Superior temporal gyrus (tissue), 1 donor: ENCODE measurements around the gene CACNB3.
"Not testable (repeated sequence)": the region's sequence is repeated elsewhere in the genome, so short reads cannot be mapped to it uniquely, and the experiment has no call there.

Source experiments
- DNase-seq: peaks from one replicate; pipeline ENCODE4 v3.0.0-alpha.2; 2016; ENCODE audit errors: extremely low spot score

Gene CACNB3

DNA sequence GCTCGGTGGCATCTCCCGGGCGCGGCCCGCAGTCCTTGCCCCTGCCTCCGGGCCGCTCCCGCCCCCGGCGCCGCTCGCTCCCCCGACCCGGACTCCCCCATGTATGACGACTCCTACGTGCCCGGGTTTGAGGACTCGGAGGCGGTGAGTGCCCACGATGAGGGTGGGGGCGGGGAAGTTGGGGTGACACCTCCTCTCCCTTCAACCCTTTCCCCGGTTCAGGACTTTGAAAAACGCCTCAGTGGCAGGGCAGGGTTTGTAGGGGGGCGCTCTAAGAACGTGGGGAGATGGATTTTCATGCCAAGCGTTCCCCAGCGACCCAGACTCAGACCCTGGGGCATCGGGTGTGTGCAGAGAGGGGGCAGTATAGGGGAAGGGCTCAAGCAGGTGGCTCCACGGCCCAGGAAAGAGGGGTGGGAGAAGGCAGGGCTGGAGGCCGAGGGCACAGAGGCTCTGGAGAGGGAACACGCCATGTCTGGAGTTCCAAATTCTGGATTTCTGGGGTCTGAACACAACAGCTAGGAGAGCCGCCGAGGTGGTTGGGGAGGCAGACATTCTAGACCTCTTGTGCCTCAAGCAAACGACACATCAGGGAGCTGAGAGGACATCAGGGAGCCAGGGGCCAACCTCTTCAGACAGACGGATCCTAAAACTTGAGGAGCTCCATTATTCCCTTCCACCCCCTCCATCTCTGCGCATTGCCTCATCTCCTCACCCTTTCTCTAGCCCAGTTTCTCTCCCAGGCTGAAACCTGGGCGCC, 715 bp downstream of the CACNB3 start:
- no peak for DNase-seq

DNA sequence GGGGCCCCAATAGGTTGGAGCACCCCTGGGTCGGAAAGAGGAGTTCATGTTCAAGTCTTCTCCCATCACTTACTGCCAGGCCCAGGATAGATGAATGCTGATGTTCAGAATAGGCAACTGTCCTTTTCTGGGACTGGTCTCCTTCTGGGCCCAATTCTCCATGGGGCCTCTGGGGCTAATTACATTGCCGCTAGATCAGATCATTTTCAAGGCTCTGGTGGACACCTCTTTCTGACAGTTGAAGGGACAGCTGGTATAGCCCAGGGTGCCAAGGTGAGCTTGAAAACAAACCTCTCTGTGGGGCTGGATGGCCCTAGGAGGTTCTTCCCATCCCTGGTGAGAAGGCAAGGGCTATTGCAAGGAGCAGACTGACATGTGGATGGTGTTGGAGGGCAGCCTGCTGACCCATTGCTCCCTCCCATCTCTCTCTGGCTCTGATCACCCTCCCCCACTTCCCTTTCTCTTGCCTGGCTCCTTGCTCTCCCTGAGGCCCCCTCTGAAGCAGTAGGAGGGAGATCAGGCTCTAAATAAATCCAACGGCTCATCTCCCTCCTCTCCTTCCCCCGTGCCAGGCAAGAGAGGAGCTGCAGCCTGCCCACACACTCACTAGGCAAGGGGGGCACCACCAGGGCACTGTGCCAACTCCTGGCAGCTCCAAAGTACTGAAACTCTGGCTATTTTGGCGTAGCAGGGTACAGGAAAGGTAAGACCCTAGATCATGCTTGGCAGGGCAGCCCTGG, 1.9 kb downstream of the CACNB3 start:
- no peak for DNase-seq

DNA sequence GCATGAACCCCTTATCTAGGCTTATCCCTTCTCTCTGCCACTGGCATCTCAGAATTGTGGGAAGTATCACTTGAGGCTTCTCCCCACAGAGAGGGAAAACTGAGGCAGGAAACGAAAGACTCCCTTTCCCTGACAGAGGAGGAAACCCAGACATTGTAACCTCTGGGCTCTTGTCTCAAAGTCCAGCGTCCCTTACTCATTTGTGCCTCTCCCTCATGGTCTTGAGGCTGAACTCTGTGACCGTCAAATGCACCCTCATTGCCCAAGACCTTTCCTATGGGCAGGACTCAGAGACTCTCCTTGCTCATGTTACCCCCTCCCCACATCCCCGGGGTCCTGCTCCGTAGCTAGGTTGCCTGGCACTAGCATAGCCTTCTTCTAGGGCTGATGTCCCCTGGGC, 3.8 kb downstream of the CACNB3 start:
- DNase-seq: no peak

DNA sequence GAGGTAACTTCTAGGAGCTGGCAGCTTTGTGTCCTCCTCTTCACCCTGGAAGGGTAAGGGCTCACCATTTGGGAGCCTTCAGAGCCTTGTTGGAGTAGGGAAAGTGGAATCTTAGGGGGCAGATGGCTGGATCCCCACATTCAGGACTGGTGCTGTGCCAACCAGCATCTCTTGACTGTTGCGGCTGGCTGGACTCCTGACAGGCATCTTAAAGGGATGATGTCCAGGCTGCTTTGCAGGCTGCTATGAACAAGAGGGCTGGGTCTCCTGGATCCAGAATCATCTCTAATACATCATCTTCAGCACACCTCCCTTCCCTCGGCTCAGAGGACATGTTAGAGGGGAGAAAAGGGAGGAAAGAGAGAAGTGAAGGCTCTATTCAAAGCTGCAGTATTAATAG, 4.4 kb downstream of the CACNB3 start:
- no peak for DNase-seq

DNA sequence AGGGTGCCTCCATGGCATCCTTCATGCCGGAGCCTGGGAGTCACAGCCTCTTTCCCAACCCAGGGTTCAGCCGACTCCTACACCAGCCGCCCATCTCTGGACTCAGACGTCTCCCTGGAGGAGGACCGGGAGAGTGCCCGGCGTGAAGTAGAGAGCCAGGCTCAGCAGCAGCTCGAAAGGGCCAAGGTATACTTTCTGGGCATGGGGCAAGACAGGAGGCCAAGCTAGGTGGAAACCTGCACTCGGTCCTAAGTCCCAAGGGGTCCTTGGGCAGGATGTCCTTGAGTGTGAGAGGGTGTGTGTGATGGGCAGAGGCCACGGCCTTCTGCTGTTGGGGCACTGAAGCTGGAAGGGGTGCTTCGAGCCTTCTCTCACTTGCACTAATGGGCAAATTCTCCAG, 5.0 kb downstream of the CACNB3 start:
- DNase-seq: no peak

DNA sequence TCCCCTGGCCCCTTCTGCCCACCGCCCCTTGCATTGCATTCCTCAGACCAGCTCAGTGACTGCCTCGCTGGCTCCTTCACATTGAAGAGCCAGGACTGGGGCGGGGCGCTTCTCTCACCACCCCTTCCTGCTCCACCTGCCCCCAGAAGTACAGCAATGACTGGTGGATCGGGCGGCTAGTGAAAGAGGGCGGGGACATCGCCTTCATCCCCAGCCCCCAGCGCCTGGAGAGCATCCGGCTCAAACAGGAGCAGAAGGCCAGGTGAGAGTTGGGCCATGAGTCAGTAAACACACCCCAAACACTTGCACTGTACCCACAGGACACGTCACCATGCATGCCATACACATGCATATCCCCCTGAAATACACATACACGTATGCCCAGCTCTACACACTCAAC, 5.8 kb downstream of the CACNB3 start:
- DNase-seq: no peak

DNA sequence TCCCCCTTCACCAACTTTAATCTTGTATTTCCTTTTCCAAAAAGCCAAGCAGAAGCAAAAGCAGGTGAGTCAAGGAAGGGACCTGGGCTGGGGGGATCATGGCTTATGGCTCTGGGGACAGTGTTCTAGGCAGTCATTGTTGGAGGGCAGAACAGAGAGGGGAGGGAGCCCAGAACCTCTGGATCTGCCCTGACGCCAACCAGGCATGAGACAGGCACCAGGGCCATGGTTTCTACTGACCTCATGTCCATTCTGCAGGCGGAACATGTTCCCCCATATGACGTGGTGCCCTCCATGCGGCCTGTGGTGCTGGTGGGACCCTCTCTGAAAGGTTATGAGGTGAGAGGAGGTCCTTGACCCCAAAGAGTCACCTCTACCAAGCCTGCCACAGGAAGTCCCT, 6.6 kb downstream of the CACNB3 start:
- no peak for DNase-seq

DNA sequence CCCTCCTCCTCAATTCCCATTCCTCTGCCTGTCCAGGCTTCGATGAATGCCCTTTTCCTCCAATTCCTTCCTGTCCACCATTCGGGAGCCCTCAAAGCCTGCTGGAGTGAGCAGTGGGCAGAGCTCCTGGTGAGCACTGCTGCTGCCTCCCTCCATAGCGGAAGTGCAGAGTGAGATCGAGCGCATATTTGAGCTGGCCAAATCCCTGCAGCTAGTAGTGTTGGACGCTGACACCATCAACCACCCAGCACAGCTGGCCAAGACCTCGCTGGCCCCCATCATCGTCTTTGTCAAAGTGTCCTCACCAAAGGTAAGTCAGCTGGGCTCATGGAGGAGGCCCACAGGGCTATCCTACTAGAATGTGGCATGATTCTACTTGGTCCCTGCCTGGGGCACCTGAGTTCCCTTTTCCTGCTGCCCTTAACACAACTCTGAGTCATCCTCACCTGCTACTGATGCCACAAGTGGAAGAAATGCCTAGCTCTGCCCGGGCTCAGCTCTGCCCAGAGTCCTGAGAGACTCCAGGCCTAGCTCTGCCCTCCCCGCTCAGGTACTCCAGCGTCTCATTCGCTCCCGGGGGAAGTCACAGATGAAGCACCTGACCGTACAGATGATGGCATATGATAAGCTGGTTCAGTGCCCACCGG, 8.0 kb downstream of the CACNB3 start:
- no peak for DNase-seq

DNA sequence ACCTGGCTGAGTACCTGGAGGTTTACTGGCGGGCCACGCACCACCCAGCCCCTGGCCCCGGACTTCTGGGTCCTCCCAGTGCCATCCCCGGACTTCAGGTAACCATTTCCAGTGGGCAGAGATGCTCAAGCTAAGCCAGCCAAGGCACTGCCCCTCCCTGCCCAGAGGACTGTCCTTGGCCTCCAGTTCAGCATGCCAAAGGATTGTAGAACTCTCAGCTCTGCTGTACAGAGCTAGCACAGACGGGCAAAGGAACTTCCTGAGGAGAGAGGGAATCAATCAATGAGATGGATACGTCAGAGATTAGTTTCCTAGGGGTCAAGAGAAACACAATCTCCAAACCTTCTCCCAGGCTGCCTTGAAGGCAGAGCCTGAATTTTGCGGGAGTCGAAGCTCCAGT, 8.7 kb downstream of the CACNB3 start:
- DNase-seq: no peak

DNA sequence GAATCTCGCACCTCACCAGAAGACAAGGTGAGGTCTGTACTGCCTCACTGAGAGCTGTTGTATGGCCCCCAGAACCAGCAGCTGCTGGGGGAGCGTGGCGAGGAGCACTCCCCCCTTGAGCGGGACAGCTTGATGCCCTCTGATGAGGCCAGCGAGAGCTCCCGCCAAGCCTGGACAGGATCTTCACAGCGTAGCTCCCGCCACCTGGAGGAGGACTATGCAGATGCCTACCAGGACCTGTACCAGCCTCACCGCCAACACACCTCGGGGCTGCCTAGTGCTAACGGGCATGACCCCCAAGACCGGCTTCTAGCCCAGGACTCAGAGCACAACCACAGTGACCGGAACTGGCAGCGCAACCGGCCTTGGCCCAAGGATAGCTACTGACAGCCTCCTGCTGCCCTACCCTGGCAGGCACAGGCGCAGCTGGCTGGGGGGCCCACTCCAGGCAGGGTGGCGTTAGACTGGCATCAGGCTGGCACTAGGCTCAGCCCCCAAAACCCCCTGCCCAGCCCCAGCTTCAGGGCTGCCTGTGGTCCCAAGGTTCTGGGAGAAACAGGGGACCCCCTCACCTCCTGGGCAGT, 9.3 kb downstream of the CACNB3 start:
- DNase-seq: no peak

DNA sequence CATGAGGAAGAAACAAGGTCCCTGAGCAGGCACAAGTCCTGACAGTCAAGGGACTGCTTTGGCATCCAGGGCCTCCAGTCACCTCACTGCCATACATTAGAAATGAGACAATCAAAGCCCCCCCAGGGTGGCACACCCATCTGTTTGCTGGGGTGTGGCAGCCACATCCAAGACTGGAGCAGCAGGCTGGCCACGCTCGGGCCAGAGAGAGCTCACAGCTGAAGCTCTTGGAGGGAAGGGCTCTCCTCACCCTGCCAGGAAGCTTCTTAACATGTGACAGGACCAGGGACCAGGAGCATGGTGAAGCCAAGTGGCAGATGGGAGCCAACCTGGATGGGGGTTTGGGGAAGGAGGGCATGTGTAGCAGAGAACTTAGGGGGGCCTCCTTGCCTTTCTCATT, 10.0 kb downstream of the CACNB3 start:
- no peak for DNase-seq

DNA sequence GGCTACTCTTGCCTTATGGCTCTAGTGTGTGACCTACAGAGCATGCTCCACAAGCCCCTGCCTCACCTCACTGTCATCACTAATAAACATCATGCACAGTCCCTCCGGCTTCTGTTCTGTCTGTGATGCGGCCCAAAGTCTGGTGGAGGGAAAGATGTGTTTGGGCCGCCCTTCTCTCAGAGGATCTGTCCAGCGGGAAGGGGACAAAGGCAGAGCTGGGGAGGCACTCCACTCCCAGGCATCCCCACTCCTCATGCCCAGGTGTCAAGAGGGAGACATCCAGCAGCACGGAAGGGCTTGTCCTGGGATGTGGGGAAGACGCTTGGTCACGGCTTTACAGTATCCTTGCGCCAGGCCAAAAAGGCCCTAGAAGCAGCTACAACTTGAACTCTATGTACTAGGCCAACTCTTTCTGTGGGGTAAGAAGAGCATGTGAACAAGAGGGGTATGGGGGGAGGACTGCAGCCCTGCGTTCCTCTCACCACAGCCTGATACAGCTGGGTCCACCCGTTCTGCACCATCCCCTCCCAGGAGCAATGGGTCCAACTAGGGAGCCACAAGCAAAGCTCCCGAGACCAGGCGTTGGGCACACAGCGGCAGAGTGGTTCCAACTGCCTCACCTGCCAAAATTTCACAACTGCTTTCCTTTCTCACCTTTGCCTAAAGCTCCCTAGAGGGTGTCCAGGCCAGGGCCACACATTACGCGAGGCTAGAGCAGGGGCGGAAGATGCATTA, 10.7 kb downstream of the CACNB3 start:
- no peak for DNase-seq

DNA sequence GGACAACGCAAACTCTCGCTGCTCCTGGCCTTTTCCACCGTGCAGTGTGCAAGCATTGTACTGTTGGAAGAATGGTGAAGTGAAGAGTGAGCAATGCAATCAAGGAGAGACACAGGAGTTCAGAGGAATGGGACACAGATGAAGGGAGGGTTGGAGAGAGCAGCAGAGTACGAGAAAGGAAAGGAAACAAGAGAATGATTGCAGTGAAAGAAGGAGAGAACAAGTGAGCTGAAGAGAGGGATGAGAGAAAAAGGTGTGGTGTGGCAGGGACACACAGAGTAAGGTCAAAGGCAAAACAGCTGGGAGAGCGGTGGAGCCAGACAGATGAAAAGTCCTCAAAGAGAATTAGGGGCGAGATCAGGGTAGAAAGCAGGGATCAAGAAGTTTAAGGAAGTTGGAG, 13.0 kb downstream of the CACNB3 start:
- no peak for DNase-seq

DNA sequence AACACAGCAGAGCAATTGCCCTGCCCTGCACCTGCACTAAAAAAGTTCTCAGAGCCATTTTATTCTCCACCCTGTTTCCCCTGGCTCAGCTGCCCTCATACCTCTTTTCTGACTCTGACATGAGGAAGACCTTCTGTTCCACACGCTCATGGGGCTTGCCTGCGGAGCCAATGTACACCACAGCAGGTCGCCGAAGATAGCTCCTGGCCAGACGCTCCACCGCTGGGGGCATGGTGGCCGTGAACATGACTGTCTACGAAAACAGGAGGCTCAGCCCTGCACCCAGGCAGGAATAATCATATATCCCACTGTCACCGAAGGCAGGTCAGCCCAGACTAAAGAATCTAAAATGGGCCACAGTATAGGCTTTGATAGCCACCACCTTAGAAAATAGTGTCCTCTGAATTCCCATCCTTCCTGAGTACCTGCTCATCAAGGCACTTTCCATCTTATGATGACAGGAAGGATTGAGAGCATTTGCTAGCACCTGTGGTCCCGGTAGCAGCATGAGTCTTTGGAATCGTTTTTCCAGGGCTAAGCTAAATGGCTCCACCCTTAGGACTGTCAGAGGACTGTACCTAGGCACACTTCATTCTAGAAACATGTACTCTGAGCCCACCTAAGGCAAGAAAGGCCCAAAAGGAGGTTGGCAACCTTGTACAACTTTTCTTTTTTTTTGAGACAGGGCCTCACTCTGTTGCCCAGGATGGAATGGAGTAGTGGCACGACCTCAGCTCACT, 14.2 kb downstream of the CACNB3 start:
- no peak for DNase-seq

DNA sequence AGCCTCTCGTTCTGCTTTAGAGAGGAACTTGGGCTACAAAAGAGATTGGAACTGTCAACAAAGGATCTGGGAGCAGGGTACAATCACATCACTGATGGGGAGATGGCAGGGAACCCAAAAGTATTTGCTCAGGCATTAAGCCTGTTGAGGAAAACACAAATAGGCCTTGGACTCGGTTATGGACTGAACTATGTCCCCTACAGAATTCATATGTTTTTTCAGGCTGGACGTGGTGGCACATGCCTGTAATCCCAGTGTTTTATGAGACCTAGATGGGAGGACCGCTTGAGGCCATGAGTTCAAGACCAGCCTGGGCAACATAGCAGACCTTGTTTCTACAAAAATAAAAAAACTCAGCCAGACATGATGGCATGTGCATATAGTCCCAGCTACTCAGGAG, 19.8 kb downstream of the CACNB3 start:
- DNase-seq: no peak

DNA sequence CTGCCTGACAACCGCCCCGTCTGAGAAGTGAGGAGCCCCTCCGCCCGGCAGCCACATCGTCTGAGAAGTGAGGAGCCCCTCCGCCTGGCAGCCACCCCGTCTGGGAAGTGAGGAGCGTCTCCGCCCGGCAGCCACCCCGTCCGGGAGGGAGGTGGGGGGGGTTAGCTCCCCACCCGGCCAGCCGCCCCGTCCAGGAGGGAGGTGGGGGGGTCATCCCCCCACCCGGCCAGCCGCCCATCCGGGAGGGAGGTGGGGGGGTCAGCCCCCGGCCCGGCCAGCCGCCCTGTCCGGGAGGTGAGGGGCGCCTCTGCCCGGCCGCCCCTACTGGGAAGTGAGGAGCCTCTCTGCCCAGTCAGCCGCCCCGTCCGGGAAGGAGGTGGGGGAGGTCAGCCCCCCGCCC, 23.7 kb downstream of the CACNB3 start:
- DNase-seq: not testable (repeated sequence)

DNA sequence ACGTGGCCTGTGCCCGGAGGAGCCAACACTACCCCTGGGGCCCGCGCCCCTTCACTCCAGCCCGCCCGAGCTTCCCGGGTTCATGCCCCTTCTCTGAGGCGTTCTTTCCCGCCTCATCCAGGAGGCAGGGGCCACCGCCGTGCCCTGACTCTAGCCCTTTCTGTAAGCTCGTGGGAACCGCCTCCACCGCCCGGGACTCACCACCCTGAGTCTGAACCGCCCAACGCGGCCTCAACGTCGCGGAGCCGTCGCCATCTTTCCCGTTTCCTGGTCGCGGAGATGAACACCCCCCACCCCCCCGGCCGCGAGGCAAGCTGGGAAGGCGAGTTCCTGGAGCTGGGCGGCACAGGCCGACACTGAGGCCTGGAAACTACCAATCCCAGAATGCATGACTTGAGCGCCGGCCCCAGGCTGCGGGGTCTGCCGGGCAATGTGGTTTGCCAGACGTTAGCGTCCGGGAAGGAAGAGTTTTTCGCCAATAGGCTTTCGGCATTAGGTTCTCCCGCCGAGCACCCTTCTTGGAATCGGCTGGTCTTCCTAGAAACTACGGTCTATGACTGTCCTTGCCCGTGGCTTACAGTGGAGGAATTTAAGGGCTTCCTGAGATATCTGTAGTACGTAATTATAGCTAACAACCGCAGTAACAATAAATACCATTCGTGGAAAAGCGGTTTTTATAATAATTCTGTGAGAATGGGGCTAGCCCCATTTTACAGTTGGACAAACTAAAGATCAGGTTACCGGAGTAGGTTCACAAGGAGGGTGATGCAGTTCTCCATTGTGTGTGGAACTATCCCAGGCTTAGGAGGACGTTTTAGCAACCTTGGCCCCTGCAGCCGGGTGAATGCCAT, 33.8 kb downstream of the CACNB3 start, which contains the start of gene DDX23:
TSS of gene DDX23 (minus strand) at position 281 of the 851 bp plus-strand sequence. CDS start 6,381 bp downstream, outside the sequence.
- DNase-seq: peak; percentile 97

DNA sequence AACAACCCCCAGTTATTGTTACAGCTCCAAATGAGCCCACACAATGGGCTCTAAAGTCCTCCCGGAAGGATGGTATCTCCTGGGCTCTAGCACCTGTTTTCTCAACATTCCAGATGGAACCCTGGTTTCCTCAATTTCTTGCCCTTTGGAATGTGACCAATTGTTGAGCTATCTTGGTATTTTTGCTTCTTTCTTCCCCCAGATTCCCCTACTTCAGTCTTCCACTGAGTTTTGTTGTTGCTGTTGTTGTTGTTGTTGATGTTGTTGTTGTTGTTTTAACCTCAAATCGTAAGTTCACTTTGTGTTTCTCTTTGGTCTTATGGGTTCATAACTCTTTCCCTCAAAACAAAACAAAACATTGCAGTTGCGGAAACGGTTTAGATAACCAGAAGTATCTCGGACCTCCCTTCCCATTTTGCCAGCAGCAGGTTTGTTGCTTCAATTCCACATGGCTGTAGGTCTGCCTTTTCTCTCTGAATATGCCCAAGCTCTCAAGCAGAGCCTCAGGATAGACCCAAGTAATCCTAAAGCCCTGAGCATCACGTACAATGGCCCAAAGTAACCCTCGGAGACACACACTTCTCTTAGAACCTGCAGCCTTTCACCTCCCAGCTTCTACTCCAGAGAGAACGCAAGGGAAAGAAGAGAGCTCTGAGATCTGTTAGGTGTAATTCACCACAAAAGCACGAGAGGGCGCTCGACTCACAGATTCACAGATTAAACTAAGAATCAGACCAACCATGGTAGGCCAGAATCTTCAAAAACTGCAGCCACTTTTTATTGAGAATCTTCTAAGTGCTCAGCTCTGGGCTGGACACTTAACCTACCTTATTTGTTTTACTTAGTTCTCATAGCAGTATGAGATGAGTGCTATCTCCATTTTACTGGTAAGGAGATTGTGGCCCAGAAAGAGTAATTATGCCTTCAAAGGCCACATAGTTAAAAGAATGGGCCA, 34.7 kb downstream of the CACNB3 start:
- peak; percentile 100 for DNase-seq

DNA sequence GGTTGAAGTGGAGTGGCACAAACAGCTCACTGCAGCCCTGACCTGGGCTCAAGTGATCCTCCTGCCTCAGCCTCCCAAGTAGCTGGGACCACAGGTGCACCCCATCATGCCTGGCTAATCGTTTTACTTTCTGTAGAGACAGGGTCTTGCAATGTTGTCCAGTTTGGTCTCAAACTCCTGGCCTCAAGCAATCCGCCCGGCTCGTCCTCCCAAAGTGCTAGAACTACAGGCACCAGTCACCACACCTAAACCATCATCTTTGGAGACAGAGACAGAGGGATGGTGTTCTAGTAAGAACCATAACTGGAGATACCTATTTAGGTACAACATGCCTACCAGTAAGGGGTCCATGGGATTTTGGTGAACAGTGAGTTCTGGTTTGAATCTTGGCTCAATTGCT, 36.2 kb downstream of the CACNB3 start:
- no peak for DNase-seq
